Ovary (tissue), 3 donors: ENCODE results near the gene SPEG.

Source experiments
- CTCF ChIP-seq, 3 donors: fragments of 450-650 bp in 2 of 3; fragments of 200-600 bp in 1 of 3; IDR thresholded peaks; one replicate each; pipeline versions ENCODE4 v1.5.1 to v1.8.0; 2016 to 2022; ENCODE audit warnings: antibody characterized with exemption in 3 of 3, mild to moderate bottlenecking in 1 of 3
- EP300 ChIP-seq: sonication (generic); formaldehyde crosslinking; IDR thresholded peaks from one replicate; pipeline ENCODE4 v1.6.1; 2017; ENCODE audit warnings: antibody characterized with exemption
- POLR2A ChIP-seq: fragments of 450-650 bp; IDR thresholded peaks from one replicate; pipeline ENCODE4 v1.6.1; 2017; ENCODE audit warnings: antibody characterized with exemption, mild to moderate bottlenecking, moderate library complexity
- donor health status: DM: no; HTN: no; CAD: no.

GRCh38 chr2:219514196-219514761, 79.6 kb downstream of the SPEG start, which contains the start of gene ASIC4:
- no peak for TF ChIP-seq CTCF (IDR thresholded peaks at IDR 0.05)
- no peak for TF ChIP-seq EP300
- no peak for TF ChIP-seq POLR2A
